ENCODE results near the gene TRAPPC10.
"Not testable (repeated sequence)": the region's sequence is repeated elsewhere in the genome, so short reads cannot be mapped to it uniquely, and the experiment has no call there.

The TRAPPC10 gene

GRCh38 chr21:44083631-44084291, 71.7 kb downstream of the TRAPPC10 start:
- no peak for TF ChIP-seq POLR2A (IDR thresholded peaks at IDR 0.05; ENCODE audit: low read length)
- TF ChIP-seq GATA1 (IDR thresholded peaks at IDR 0.05; ENCODE audit: low read depth, low read length): no peak
- no peak for DNase-seq

- no peak for DNase-seq
These were observed 72.6 kb downstream of the TRAPPC10 start for GRCh38 chr21:44084496-44085241.

GRCh38 chr21:44085491-44086321, 73.6 kb downstream of the TRAPPC10 start:
- DNase-seq: no peak
- TF ChIP-seq POLR2A (IDR thresholded peaks at IDR 0.05; ENCODE audit: low read length) (no peak), GATA1 (IDR thresholded peaks at IDR 0.05; ENCODE audit: low read depth, low read length) (no peak)

More at GRCh38 chr21:44084496-44085241, 72.6 kb downstream of the TRAPPC10 start:
- TF ChIP-seq POLR2A (IDR thresholded peaks at IDR 0.05; ENCODE audit: low read length) (no peak), GATA1 (IDR thresholded peaks at IDR 0.05; ENCODE audit: low read depth, low read length) (no peak)

- TF ChIP-seq GATA1 (IDR thresholded peaks at IDR 0.05; ENCODE audit: low read depth, low read length): no peak
- no peak for TF ChIP-seq POLR2A (IDR thresholded peaks at IDR 0.05; ENCODE audit: low read length)
These were observed 74.7 kb downstream of the TRAPPC10 start for GRCh38 chr21:44086636-44087425.

GRCh38 chr21:44087426-44088400, 75.6 kb downstream of the TRAPPC10 start:
- TF ChIP-seq POLR2A (IDR thresholded peaks at IDR 0.05; ENCODE audit: low read length) (no peak), GATA1 (IDR thresholded peaks at IDR 0.05; ENCODE audit: low read depth, low read length) (no peak)
- no peak for DNase-seq

More at GRCh38 chr21:44086636-44087425, 74.7 kb downstream of the TRAPPC10 start:
- DNase-seq: no peak

GRCh38 chr21:44088401-44088780, 76.3 kb downstream of the TRAPPC10 start:
- no peak for DNase-seq
- TF ChIP-seq POLR2A (IDR thresholded peaks at IDR 0.05; ENCODE audit: low read length): no peak
- no peak for TF ChIP-seq GATA1 (IDR thresholded peaks at IDR 0.05; ENCODE audit: low read depth, low read length)

GRCh38 chr21:44089001-44089911, 77.1 kb downstream of the TRAPPC10 start:
- no peak for DNase-seq
- TF ChIP-seq GATA1 (IDR thresholded peaks at IDR 0.05; ENCODE audit: low read depth, low read length) (no peak), POLR2A (IDR thresholded peaks at IDR 0.05; ENCODE audit: low read length) (no peak)

GRCh38 chr21:44090325-44090724, 78.2 kb downstream of the TRAPPC10 start:
- TF ChIP-seq POLR2A (IDR thresholded peaks at IDR 0.05; ENCODE audit: low read length) (no peak), GATA1 (IDR thresholded peaks at IDR 0.05; ENCODE audit: low read depth, low read length) (no peak)
- DNase-seq: no peak

GRCh38 chr21:44092211-44092610, 80.1 kb downstream of the TRAPPC10 start:
- no peak for DNase-seq
- TF ChIP-seq GATA1 (IDR thresholded peaks at IDR 0.05; ENCODE audit: low read depth, low read length) (no peak), POLR2A (IDR thresholded peaks at IDR 0.05; ENCODE audit: low read length) (no peak)

GRCh38 chr21:44093761-44094160, 81.7 kb downstream of the TRAPPC10 start:
- TF ChIP-seq POLR2A (IDR thresholded peaks at IDR 0.05; ENCODE audit: low read length) (no peak), GATA1 (IDR thresholded peaks at IDR 0.05; ENCODE audit: low read depth, low read length) (no peak)
- DNase-seq: no peak

- no peak for TF ChIP-seq GATA1 (IDR thresholded peaks at IDR 0.05; ENCODE audit: low read depth, low read length)
- no peak for TF ChIP-seq POLR2A (IDR thresholded peaks at IDR 0.05; ENCODE audit: low read length)
- no peak for DNase-seq
These were observed 82.7 kb downstream of the TRAPPC10 start for GRCh38 chr21:44094832-44095231.

GRCh38 chr21:44098507-44098906, 86.4 kb downstream of the TRAPPC10 start:
- not testable (repeated sequence) for DNase-seq

GRCh38 chr21:44098964-44099363, 86.9 kb downstream of the TRAPPC10 start:
- DNase-seq: not testable (repeated sequence)

GRCh38 chr21:44107026-44107501, 95.0 kb downstream of the TRAPPC10 start, which contains the start of gene PWP2:
TSS of gene PWP2 (plus strand) at chr21:44107399. CDS start at chr21:44107417, 18 bp downstream.
- DNase-seq: not testable (repeated sequence)

GRCh38 chr21:44107589-44107988, 95.5 kb downstream of the TRAPPC10 start:
- not testable (repeated sequence) for DNase-seq

- DNase-seq: not testable (repeated sequence)
These were observed 101.7 kb downstream of the TRAPPC10 start for GRCh38 chr21:44113702-44114371.

Measured in erythroblast (primary cell).